NCI-H2171 treated with DMSO at 0.1 percent for 48 hours (cell line): ENCODE measurements around the gene CAGE1.

Source experiments
- DNase-seq: peaks from one replicate; lab custom pipeline; 2025; lab: John Stamatoyannopoulos, UW

Gene CAGE1

DNA sequence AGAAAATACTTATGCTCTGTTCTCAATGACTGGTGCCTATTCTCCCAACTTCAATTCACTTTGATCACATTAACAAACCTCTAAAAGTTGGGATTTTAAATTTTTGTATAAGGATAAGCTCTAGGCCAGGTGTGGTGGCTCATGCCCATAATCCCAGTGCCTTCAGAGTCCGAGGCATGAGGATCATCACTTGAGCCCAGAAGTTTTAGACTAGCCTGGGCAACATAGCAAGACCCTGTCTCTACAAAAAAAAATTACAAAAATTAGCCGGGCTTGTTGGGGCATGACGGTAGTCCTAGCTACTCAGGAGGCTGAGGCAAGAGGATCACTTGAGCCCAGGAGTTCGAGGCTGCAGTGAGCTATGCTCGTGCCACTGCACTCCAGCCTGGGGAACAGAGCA lies 80.5 kb downstream of the CAGE1 start:
- DNase-seq, result no peak

DNA sequence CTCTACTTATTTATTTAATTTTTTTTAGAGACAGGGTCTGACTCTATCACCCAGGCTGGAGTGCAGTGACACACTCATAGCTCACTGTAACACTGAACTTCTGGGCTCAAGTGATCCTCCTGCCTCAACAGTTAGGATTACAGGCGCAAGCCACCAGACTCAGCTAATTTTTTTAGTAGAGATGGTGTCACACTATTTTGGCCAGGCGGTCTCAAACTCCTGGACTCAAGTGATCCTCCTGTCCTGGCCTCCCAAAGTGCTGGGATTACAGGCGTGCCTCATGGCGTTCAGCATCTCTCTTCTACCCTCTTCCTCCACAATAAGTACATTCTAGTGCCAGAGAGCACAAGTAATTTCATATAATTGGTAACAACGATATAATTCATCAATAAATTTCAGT lies 82.0 kb downstream of the CAGE1 start:
- no peak for DNase-seq

GRCh38 chr6:7304821-7305220 lies 84.7 kb downstream of the CAGE1 start:
- no peak for DNase-seq

- DNase-seq, result no peak
Observed at GRCh38 chr6:7301702-7302101, 87.8 kb downstream of the CAGE1 start.

GRCh38 chr6:7300926-7301325 lies 88.6 kb downstream of the CAGE1 start:
- no peak for DNase-seq

- no peak for DNase-seq
Observed at GRCh38 chr6:7298113-7298512, 91.4 kb downstream of the CAGE1 start.

- no peak for DNase-seq
Observed at GRCh38 chr6:7296602-7297001, 92.9 kb downstream of the CAGE1 start.

DNA sequence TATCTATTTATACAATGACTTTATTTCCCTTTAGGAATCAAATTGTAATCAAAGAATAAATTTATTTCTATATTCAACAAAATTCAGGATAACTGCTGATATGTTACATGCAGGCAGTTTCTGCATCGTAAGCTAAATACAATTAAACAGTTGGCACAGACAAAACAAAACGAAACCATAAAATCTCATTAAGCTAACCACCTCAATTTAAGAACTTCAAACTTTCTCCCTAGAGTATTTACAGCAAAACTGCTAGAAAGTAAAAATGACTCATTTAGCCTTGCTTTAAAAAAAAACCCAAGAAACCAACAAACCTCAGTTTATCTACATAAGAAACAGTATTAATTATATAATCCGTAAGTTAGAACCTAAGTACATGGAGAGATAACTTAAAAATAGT lies 93.6 kb downstream of the CAGE1 start:
- DNase-seq, result no peak

- no peak for DNase-seq
Observed at GRCh38 chr6:7292596-7293255, 96.8 kb downstream of the CAGE1 start.

DNA sequence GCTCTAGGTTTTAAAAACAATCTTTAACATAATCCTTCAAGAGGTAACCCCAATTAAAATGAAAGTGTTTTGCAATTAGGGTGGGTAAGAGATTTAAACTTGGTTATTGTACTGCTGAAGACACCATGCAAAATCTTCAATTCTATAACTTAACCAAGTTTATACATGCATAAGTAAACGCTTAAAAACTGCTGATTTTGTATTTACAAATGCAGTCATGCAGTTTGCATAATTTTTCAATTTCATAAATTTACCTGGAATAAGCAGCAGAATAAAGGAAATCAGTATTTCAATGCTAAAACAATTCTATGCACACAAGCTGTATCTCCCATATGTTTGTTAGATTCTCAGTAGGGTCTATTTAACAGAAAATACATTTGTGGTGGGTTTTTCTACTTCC lies 99.5 kb downstream of the CAGE1 start:
- DNase-seq, result no peak

- DNase-seq, result no peak
Observed at GRCh38 chr6:7285416-7285815, 104.1 kb downstream of the CAGE1 start.

GRCh38 chr6:7283676-7284075 lies 105.9 kb downstream of the CAGE1 start:
- DNase-seq, result no peak

- DNase-seq, result no peak
Observed at GRCh38 chr6:7282097-7282906, 107.2 kb downstream of the CAGE1 start.
